Stimulated activated naive CD4-positive, alpha-beta T cell treated with Interleukin-2 at 50 U/mL for 16 hours (primary cell): ENCODE measurements around the gene ATXN10.

ENCODE experiments used
- DNase-seq: peaks from one replicate; lab custom pipeline; 2025; lab: John Stamatoyannopoulos, UW

Gene ATXN10

GRCh38 chr22:45878051-45878781 lies 206.6 kb downstream of the ATXN10 start:
- DNase-seq: no peak

- DNase-seq: no peak
Observed at GRCh38 chr22:45878901-45879551, 207.4 kb downstream of the ATXN10 start.

- DNase-seq: no peak
Observed at GRCh38 chr22:45879552-45879949, 207.9 kb downstream of the ATXN10 start.

GRCh38 chr22:45880091-45880715 lies 208.6 kb downstream of the ATXN10 start:
- no peak for DNase-seq

- no peak for DNase-seq
Observed at GRCh38 chr22:45880716-45881523, 209.3 kb downstream of the ATXN10 start.

GRCh38 chr22:45881524-45881875 lies 209.9 kb downstream of the ATXN10 start:
- DNase-seq: no peak

GRCh38 chr22:45882881-45883810 lies 211.5 kb downstream of the ATXN10 start:
- no peak for DNase-seq

- DNase-seq: no peak
Observed at GRCh38 chr22:45883811-45884170, 212.2 kb downstream of the ATXN10 start.

- DNase-seq: no peak
Observed at GRCh38 chr22:45884201-45885062, 212.8 kb downstream of the ATXN10 start.

GRCh38 chr22:45885171-45885840 lies 213.7 kb downstream of the ATXN10 start:
- no peak for DNase-seq

GRCh38 chr22:45885941-45886395 lies 214.3 kb downstream of the ATXN10 start:
- no peak for DNase-seq

GRCh38 chr22:45886540-45886939 lies 214.9 kb downstream of the ATXN10 start:
- DNase-seq: no peak

- DNase-seq: no peak
Observed at GRCh38 chr22:45887202-45888131, 215.8 kb downstream of the ATXN10 start.

GRCh38 chr22:45888221-45889092 lies 216.8 kb downstream of the ATXN10 start:
- no peak for DNase-seq

- no peak for DNase-seq
Observed at GRCh38 chr22:45889093-45889538, 217.5 kb downstream of the ATXN10 start.

- DNase-seq: no peak
Observed at GRCh38 chr22:45889539-45890350, 218.1 kb downstream of the ATXN10 start.

GRCh38 chr22:45890351-45890635 lies 218.7 kb downstream of the ATXN10 start:
- no peak for DNase-seq
